Endothelial cell of umbilical vein (primary cell): Measurements from ENCODE around the gene GORASP1. TPM values are rescaled to one million over a fixed set of nuclear protein-coding genes. Genes with fewer than 3 reads are reported as not detected.

Experiments used
- BruUV-seq: library from RNA; stranded (reverse); fragments of 400-500 nt; replicated peaks from 2 replicates; lab custom pipeline; 2021; lab: Mats Ljungman, UMichigan
- CTCF ChIA-PET: fragments of 300-600, 350-600 bp; sonication (Branson Sonifier 250); formaldehyde crosslinking; loops from one replicate; lab custom pipeline; 2021; ENCODE audit warnings: antibody characterized with exemption, inconsistent platforms; lab: Charles Lee
- POLR2A ChIA-PET: fragments of 300-600, 350-600 bp; sonication (Branson Sonifier 250); formaldehyde crosslinking; loops from one replicate; lab custom pipeline; 2021; ENCODE audit warnings: antibody characterized with exemption, inconsistent platforms; lab: Charles Lee
- DNase-seq: peaks from one replicate; pipeline ENCODE4 v3.0.0-alpha.2; 2011; ENCODE audit warnings: low read depth, low spot score
- FAIRE-seq: peaks from 2 replicates; lab custom pipeline; 2011; peaks lifted over from hg19 to GRCh38; lab: Jason Lieb, UNC
- H2AFZ ChIP-seq: 2 replicates; pipeline ENCODE4 v1.6.0; 2012; ENCODE audit warnings: low read depth, low read length, control low read depth, inconsistent platforms
- H3K27ac ChIP-seq: 2 replicates; pipeline ENCODE4 v1.5.1; 2011; ENCODE audit warnings: low read depth, mild to moderate bottlenecking, control low read depth, low read length, moderate library complexity; ENCODE audit not compliant: insufficient read depth
- H3K27me3 ChIP-seq, 2 experiments: 2 replicates each; pipeline versions ENCODE4 v1.6.0 to v1.6.1; 2011; ENCODE audit warnings: low read length in 2 of 2, mixed read lengths in 1 of 2; ENCODE audit not compliant: control insufficient read depth in 2 of 2, insufficient read depth in 2 of 2
- H3K36me3 ChIP-seq, 2 experiments: 2 replicates in 1 of 2; 3 replicates in 1 of 2; pipeline ENCODE4 v1.5.1; 2011; ENCODE audit warnings: low read length in 2 of 2, mild to moderate bottlenecking in 1 of 2, moderate library complexity in 1 of 2; ENCODE audit not compliant: control insufficient read depth in 2 of 2, insufficient read depth in 2 of 2; ENCODE audit errors: extremely low read depth in 1 of 2
- H3K4me1 ChIP-seq: 3 replicates; pipeline ENCODE4 v1.5.1; 2011; ENCODE audit warnings: mild to moderate bottlenecking, low read length; ENCODE audit not compliant: control insufficient read depth, insufficient read depth; ENCODE audit errors: extremely low read depth
- H3K4me2 ChIP-seq: 2 replicates; pipeline ENCODE4 v1.6.1; 2011; ENCODE audit warnings: low read length, control low read depth, mixed read lengths; ENCODE audit not compliant: insufficient read depth
- H3K4me3 ChIP-seq, 3 experiments: fragments of 200-600 bp in 1 of 3; sonication (generic), shearing (Covaris generic) in 1 of 3; replicated peaks in 1 of 3; 2 replicates each; pipeline ENCODE4 v1.5.1; 2011 to 2016; ENCODE audit warnings: control low read depth in 3 of 3, low read length in 3 of 3, mild to moderate bottlenecking in 2 of 3, inconsistent platforms in 1 of 3, low read depth in 1 of 3, moderate library complexity in 1 of 3; ENCODE audit not compliant: insufficient read depth in 1 of 3
- H3K79me2 ChIP-seq: 2 replicates; pipeline ENCODE4 v1.6.0; 2012; ENCODE audit warnings: low read length, inconsistent platforms; ENCODE audit not compliant: control insufficient read depth, insufficient read depth
- H3K9ac ChIP-seq: replicated peaks from 2 replicates; pipeline ENCODE3; 2011; ENCODE audit warnings: low read length, control low read depth; ENCODE audit not compliant: insufficient read depth; ENCODE audit errors: extremely low read depth
- H3K9me1 ChIP-seq: replicated peaks from 3 replicates; pipeline ENCODE4 v1.6.0; 2011; ENCODE audit warnings: mild to moderate bottlenecking, low read length; ENCODE audit not compliant: control insufficient read depth, insufficient read depth; ENCODE audit errors: extremely low read depth
- H3K9me3 ChIP-seq: replicated peaks from 2 replicates; pipeline ENCODE4 v1.5.1; 2012; ENCODE audit warnings: low read length, inconsistent platforms; ENCODE audit not compliant: control insufficient read depth, insufficient read depth
- H4K20me1 ChIP-seq: replicated peaks from 2 replicates; pipeline ENCODE3; 2011; ENCODE audit warnings: mild to moderate bottlenecking, low read length; ENCODE audit not compliant: control insufficient read depth, insufficient read depth; ENCODE audit errors: extremely low read depth
- EZH2 ChIP-seq: IDR thresholded peaks from 2 replicates; pipeline ENCODE4 v1.6.1; 2012; ENCODE audit warnings: borderline replicate concordance, low read depth, mild to moderate bottlenecking, moderate library complexity, low read length, inconsistent platforms; ENCODE audit not compliant: severe bottlenecking
- FOS ChIP-seq: IDR thresholded peaks from 2 replicates; pipeline ENCODE4 v1.6.1; 2011; ENCODE audit warnings: mild to moderate bottlenecking, low read length, moderate library complexity, borderline replicate concordance; ENCODE audit not compliant: insufficient read depth
- GATA2 ChIP-seq: IDR thresholded peaks from 2 replicates; pipeline ENCODE4 v1.7.0; 2011; ENCODE audit warnings: low read depth, mild to moderate bottlenecking, moderate library complexity, mixed read lengths, low read length; ENCODE audit not compliant: insufficient read length, insufficient read depth
- JUN ChIP-seq: IDR thresholded peaks from 2 replicates; pipeline ENCODE4 v1.6.1; 2011; ENCODE audit warnings: borderline replicate concordance, low read depth; ENCODE audit not compliant: insufficient read length, insufficient read depth
- MYC ChIP-seq: IDR thresholded peaks from one replicate; pipeline ENCODE4 v1.6.1; 2011; ENCODE audit warnings: mild to moderate bottlenecking, low read depth, low read length
- POLR2A ChIP-seq: IDR thresholded peaks from 2 replicates; pipeline ENCODE4 v1.6.1; 2012; ENCODE audit warnings: low read depth, mild to moderate bottlenecking, control low read depth, low read length
- POLR2AphosphoS5 ChIP-seq: IDR thresholded peaks from 2 replicates; pipeline ENCODE4 v1.6.1; 2012; ENCODE audit warnings: low read depth, mild to moderate bottlenecking, control low read depth, low read length, moderate library complexity; ENCODE audit not compliant: insufficient read depth
- dilution Hi-C: fragments of 300-500 bp; cut with MboI; formaldehyde crosslinking; loops from one replicate; pipeline ENCODE4 v1.15.0; 2019; ENCODE audit warnings: low sequenced_read_pairs; ENCODE audit not compliant: extremely low pct_ligation_motif_present
- intact Hi-C: fragments of 100-400 bp; cut with micrococcal nuclease; formaldehyde crosslinking; loops from one replicate; pipeline ENCODE4 v1.10.0; 2022
- polyA plus RNA-seq, 4 experiments: library from polyadenylated mRNA; depleted of rRNA in 3 of 4; stranded (reverse) in 3 of 4; unstranded in 1 of 4; fragments of >200 nt; gene quantifications; 2 replicates each; pipeline versions ENCODE4 v1.2.1 to v1.2.3, GENCODE V29; 2011 to 2012; ENCODE audit warnings: missing spikeins in 1 of 4
- total RNA-seq: library from RNA; stranded (reverse); gene quantifications from 2 replicates; pipeline ENCODE4 v1.2.3, GENCODE V29; 2021
- TF ChIP-seq, protein P1 (sequence below), 2 donors: IDR thresholded peaks; 1 replicate in 1 of 2; 2 replicates in 1 of 2; pipeline ENCODE4 v1.5.1; 2011; ENCODE audit warnings: low read length in 2 of 2, mild to moderate bottlenecking in 2 of 2, moderate library complexity in 2 of 2, control low read depth in 1 of 2, inconsistent platforms in 1 of 2, low read depth in 1 of 2; ENCODE audit not compliant: insufficient read depth in 1 of 2; ENCODE audit errors: extremely low read depth in 1 of 2
- TF ChIP-seq, protein P2 (sequence below): IDR thresholded peaks from 2 replicates; pipeline ENCODE4 v1.6.1; 2011; ENCODE audit not compliant: insufficient read depth, insufficient read length

GORASP1 gene
- total and polyA plus RNA-seq, 2 donors (not counting 3 experiments of a cell fraction or from before 2014, with no cell fraction given) = 62.5 to 68.0 TPM

DNA sequence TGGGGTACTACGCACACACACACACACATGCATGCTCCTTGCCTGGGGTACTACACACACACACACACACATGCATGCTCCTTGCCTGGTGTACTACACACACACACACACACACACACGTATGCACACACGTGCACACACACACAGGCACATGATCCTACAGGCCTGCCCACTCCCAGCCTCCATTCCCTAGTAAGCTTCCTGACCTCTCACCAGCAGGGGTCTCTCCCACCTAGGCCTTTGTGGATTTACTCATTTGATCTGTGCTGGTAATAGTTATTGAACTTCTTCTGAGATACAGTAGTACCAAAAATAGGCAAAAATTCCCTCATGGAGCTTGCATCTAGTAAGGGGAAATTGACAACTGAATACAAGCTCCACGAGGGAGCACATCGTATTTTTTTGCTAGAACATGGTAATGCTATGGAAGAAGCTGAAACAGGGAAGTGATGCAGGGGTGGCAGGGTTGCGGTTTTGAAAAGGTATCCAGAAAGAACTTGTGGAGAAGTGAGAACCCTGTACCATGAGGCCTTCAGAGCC is 19.2 kb upstream of the GORASP1 start:
- BruUV-seq = no TSS peak
- ChIA-PET CTCF (interaction anchor here (0.6 to 11.3 kb wide), 26 partner anchors 8 to 170 kb away, joined by 3 to 449 read pairs (median 6); partner anchors contain the start of genes GORASP1, TTC21A and XIRP1), POLR2A (no interaction called here)
- Histone ChIP-seq H3K4me1 (peaks cover 10% of the 10 kb centered on the region), H3K9me3 (no peaks in the 10 kb centered on the region), H3K27ac (no peak overlapping the region), H2AFZ (no peak overlapping the region), H3K36me3 (no peaks in the 10 kb centered on the region), H3K4me2 (no peak overlapping the region), H3K79me2 (no peaks in the 10 kb centered on the region), H3K4me3 (no peak overlapping the region), H3K27me3 (no peaks in the 10 kb centered on the region), H3K9ac (no peak overlapping the region), H3K9me1 (no peaks in the 10 kb centered on the region), H4K20me1 (no peaks in the 10 kb centered on the region)
- intact Hi-C loops = loop anchor here (1.0 to 5.0 kb wide), 5 partner anchors 20 to 256 kb away; partner anchors contain the start of gene SLC25A38
- dilution Hi-C loops = no loop called here
- DNase-seq = peak; percentile 73
- FAIRE-seq = peak; percentile 70
- no peak for TF ChIP-seq POLR2AphosphoS5
- TF ChIP-seq, protein P1, sequence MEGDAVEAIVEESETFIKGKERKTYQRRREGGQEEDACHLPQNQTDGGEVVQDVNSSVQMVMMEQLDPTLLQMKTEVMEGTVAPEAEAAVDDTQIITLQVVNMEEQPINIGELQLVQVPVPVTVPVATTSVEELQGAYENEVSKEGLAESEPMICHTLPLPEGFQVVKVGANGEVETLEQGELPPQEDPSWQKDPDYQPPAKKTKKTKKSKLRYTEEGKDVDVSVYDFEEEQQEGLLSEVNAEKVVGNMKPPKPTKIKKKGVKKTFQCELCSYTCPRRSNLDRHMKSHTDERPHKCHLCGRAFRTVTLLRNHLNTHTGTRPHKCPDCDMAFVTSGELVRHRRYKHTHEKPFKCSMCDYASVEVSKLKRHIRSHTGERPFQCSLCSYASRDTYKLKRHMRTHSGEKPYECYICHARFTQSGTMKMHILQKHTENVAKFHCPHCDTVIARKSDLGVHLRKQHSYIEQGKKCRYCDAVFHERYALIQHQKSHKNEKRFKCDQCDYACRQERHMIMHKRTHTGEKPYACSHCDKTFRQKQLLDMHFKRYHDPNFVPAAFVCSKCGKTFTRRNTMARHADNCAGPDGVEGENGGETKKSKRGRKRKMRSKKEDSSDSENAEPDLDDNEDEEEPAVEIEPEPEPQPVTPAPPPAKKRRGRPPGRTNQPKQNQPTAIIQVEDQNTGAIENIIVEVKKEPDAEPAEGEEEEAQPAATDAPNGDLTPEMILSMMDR (IDR thresholded peaks at IDR 0.05; ENCODE audit: extremely low read depth in 1 of 2, insufficient read depth in 1 of 2, low read depth in 1 of 2, low read length in 2 of 2) = peak; percentile 53 to 76
- TF ChIP-seq FOS = no peak
- TF ChIP-seq GATA2 = no peak
- TF ChIP-seq POLR2A = no peak
- no peak for TF ChIP-seq MYC
- TF ChIP-seq, protein P2, sequence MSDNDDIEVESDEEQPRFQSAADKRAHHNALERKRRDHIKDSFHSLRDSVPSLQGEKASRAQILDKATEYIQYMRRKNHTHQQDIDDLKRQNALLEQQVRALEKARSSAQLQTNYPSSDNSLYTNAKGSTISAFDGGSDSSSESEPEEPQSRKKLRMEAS = peak; percentile 41
- no peak for TF ChIP-seq JUN
- TF ChIP-seq EZH2 = no peak
